ENCODE data around the gene SNRPA.

DNA sequence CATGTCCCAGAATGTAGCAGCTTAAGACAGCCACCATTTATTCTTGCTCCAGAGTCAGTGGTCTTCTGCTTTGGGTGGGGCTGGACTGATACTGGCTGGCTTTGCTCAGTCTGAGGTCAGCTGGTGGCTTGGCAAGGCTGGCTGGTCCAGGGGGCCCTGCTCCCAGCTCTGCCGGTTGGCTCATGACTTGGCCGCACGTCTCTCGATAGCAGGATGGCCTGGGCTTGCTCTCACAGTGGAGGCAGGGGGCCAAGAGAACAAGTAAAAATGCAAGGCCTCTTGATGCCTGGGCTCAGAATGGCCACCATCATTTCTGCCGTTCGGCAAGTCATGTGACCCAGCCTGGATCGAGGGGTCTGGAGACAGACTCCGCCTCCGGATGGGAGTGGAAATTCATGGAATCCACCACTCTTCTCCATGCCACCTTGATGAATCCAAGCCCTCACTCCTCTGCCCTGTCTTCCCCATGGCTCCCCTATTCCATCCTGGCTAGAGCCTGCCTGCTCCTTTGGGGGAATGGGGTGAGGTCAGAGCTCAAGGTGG, 13.8 kb upstream of the SNRPA start:
- TF ChIP-seq, protein P1, sequence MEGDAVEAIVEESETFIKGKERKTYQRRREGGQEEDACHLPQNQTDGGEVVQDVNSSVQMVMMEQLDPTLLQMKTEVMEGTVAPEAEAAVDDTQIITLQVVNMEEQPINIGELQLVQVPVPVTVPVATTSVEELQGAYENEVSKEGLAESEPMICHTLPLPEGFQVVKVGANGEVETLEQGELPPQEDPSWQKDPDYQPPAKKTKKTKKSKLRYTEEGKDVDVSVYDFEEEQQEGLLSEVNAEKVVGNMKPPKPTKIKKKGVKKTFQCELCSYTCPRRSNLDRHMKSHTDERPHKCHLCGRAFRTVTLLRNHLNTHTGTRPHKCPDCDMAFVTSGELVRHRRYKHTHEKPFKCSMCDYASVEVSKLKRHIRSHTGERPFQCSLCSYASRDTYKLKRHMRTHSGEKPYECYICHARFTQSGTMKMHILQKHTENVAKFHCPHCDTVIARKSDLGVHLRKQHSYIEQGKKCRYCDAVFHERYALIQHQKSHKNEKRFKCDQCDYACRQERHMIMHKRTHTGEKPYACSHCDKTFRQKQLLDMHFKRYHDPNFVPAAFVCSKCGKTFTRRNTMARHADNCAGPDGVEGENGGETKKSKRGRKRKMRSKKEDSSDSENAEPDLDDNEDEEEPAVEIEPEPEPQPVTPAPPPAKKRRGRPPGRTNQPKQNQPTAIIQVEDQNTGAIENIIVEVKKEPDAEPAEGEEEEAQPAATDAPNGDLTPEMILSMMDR (IDR thresholded peaks at IDR 0.05): no peak
- TF ChIP-seq POLR2AphosphoS5 (IDR thresholded peaks at IDR 0.05; ENCODE audit: insufficient read depth in 1 of 2, low read depth in 1 of 2) (peak in 1 of 2 donors; percentile 21), POLR2A (IDR thresholded peaks at IDR 0.05) (no peak)
